ENCODE data around the gene NPEPL1. TPM values are rescaled to one million over a fixed set of nuclear protein-coding genes. Genes with fewer than 3 reads are reported as not detected.
"Not testable (repeated sequence)": the region's sequence is repeated elsewhere in the genome, so short reads cannot be mapped to it uniquely, and the experiment has no call there.

Gene NPEPL1
- total RNA-seq, 1 donor from 2014 or later, result 37.6 TPM

- no peak for DNase-seq (ENCODE audit: low spot score)
- TF ChIP-seq CTCF (IDR thresholded peaks at IDR 0.05; ENCODE audit: unreplicated experiment), result no peak
Measured at GRCh38 chr20:58723628-58723984, 31.0 kb downstream of the NPEPL1 start.

GRCh38 chr20:58726156-58726555 lies 33.6 kb downstream of the NPEPL1 start:
- H3K36me3 Mint-ChIP-seq (ENCODE audit: low read depth, unreplicated experiment); H3K9me3 Mint-ChIP-seq (ENCODE audit: unreplicated experiment); H3K27ac Mint-ChIP-seq (ENCODE audit: unreplicated experiment); H3K27me3 Mint-ChIP-seq (ENCODE audit: unreplicated experiment); H3K4me1 Mint-ChIP-seq (ENCODE audit: unreplicated experiment); H3K4me3 Mint-ChIP-seq (ENCODE audit: unreplicated experiment); DNase-seq (ENCODE audit: low spot score): not testable (repeated sequence)

More at GRCh38 chr20:58723628-58723984, 31.0 kb downstream of the NPEPL1 start:
- Mint-ChIP-seq H3K27ac (ENCODE audit: unreplicated experiment) (no peak overlapping the region), H3K9me3 (ENCODE audit: unreplicated experiment) (no peaks in the 10 kb centered on the region), H3K27me3 (ENCODE audit: unreplicated experiment) (peaks cover 10% of the 10 kb centered on the region), H3K4me1 (ENCODE audit: unreplicated experiment) (peaks cover 3% of the 10 kb centered on the region), H3K4me3 (ENCODE audit: unreplicated experiment) (no peak overlapping the region), H3K36me3 (ENCODE audit: low read depth, unreplicated experiment) (no peaks in the 10 kb centered on the region)

GRCh38 chr20:58731192-58731591 lies 38.6 kb downstream of the NPEPL1 start:
- TF ChIP-seq CTCF (IDR thresholded peaks at IDR 0.05; ENCODE audit: unreplicated experiment), result no peak
- Mint-ChIP-seq H3K4me3 (ENCODE audit: unreplicated experiment) (no peak overlapping the region), H3K36me3 (ENCODE audit: low read depth, unreplicated experiment) (no peaks in the 10 kb centered on the region), H3K9me3 (ENCODE audit: unreplicated experiment) (no peaks in the 10 kb centered on the region), H3K27me3 (ENCODE audit: unreplicated experiment) (no peaks in the 10 kb centered on the region), H3K4me1 (ENCODE audit: unreplicated experiment) (no peaks in the 10 kb centered on the region), H3K27ac (ENCODE audit: unreplicated experiment) (no peak overlapping the region)
- no peak for DNase-seq (ENCODE audit: low spot score)

- no peak overlapping the region for H3K27ac Mint-ChIP-seq (ENCODE audit: unreplicated experiment)
- no peak for TF ChIP-seq CTCF (IDR thresholded peaks at IDR 0.05; ENCODE audit: unreplicated experiment)
- DNase-seq (ENCODE audit: low spot score), result no peak
- no peaks in the 10 kb centered on the region for H3K9me3 Mint-ChIP-seq (ENCODE audit: unreplicated experiment)
- no peak overlapping the region for H3K4me3 Mint-ChIP-seq (ENCODE audit: unreplicated experiment)
- H3K4me1 Mint-ChIP-seq (ENCODE audit: unreplicated experiment), result peaks cover under 1% of the 10 kb centered on the region
- no peaks in the 10 kb centered on the region for H3K36me3 Mint-ChIP-seq (ENCODE audit: low read depth, unreplicated experiment)
- H3K27me3 Mint-ChIP-seq (ENCODE audit: unreplicated experiment), result peaks cover 4% of the 10 kb centered on the region
Measured at GRCh38 chr20:58737198-58737597, 44.6 kb downstream of the NPEPL1 start.

- H3K4me3 Mint-ChIP-seq (ENCODE audit: unreplicated experiment), result no peak overlapping the region
- DNase-seq (ENCODE audit: low spot score), result no peak
- H3K9me3 Mint-ChIP-seq (ENCODE audit: unreplicated experiment), result no peaks in the 10 kb centered on the region
- TF ChIP-seq CTCF (IDR thresholded peaks at IDR 0.05; ENCODE audit: unreplicated experiment), result no peak
- H3K4me1 Mint-ChIP-seq (ENCODE audit: unreplicated experiment), result peaks cover 13% of the 10 kb centered on the region
- H3K27ac Mint-ChIP-seq (ENCODE audit: unreplicated experiment), result no peak overlapping the region
- no peaks in the 10 kb centered on the region for H3K36me3 Mint-ChIP-seq (ENCODE audit: low read depth, unreplicated experiment)
- H3K27me3 Mint-ChIP-seq (ENCODE audit: unreplicated experiment), result peaks cover 6% of the 10 kb centered on the region
Measured at GRCh38 chr20:58740356-58741308, 48.0 kb downstream of the NPEPL1 start.

Data from endothelial cell (in vitro differentiated cells).